ENCODE results near the gene GREM2. TPM values are rescaled to one million over a fixed set of nuclear protein-coding genes. Genes with fewer than 3 reads are reported as not detected.

The GREM2 gene
- total RNA-seq, 4 donors from 2014 or later, result 0.22 to 1.2 (median 0.35) TPM

DNA sequence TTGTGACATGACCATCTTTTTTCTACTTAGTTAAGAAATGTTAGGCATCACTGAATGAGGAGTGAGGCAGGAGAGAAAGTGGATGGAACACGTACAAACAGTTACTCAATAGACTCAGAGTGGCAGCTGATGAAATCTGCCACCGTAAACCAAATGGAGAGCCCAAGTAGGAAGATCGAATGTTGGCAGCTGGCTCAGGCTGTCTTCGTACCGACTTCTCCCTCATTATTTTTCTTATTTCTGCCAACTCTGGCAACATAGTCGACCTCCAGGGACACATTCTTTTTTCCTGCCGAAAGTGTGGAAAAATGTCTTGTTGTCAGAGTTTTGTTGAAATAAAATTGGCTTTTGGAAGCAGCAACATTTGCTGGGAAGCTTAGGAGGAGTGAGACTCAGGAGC, 143.3 kb downstream of the GREM2 start:
- H3K27ac ChIP-seq, result no peak overlapping the region

DNA sequence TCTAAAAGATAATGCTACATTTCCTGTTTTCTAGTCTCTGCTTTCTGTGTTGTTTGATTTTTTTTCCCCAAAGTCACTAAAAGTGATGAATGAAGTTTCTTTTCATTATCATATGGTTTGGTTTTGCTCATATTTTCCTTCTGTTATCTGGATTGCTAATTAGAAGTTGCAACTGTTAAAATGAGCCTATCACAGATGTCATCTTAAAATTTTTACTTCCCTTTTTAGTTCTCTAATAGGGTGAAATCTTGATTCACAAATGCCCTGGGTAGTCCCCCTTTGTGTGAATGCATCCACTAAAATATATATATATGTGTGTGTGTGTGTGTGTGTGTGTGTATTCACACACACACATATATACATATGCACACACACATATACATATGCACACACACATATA, 144.1 kb downstream of the GREM2 start:
- Histone ChIP-seq H3K36me3 (no peaks in the 10 kb centered on the region), H3K4me3 (replicated peaks in 1 of 3) (no peak overlapping the region), H3K27ac (no peak overlapping the region), H3K4me1 (no peaks in the 10 kb centered on the region), H3K9me3 (no peaks in the 10 kb centered on the region), H3K27me3 (no peaks in the 10 kb centered on the region)
- TF ChIP-seq, protein P1, sequence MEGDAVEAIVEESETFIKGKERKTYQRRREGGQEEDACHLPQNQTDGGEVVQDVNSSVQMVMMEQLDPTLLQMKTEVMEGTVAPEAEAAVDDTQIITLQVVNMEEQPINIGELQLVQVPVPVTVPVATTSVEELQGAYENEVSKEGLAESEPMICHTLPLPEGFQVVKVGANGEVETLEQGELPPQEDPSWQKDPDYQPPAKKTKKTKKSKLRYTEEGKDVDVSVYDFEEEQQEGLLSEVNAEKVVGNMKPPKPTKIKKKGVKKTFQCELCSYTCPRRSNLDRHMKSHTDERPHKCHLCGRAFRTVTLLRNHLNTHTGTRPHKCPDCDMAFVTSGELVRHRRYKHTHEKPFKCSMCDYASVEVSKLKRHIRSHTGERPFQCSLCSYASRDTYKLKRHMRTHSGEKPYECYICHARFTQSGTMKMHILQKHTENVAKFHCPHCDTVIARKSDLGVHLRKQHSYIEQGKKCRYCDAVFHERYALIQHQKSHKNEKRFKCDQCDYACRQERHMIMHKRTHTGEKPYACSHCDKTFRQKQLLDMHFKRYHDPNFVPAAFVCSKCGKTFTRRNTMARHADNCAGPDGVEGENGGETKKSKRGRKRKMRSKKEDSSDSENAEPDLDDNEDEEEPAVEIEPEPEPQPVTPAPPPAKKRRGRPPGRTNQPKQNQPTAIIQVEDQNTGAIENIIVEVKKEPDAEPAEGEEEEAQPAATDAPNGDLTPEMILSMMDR (IDR thresholded peaks at IDR 0.05), result no peak
- TF ChIP-seq POLR2A (IDR thresholded peaks at IDR 0.05), result no peak
- intact Hi-C loops (cut with DNase I), result no loop called here
- no peak for DNase-seq

More for the DNA sequence above, 143.3 kb downstream of the GREM2 start:
- DNase-seq, result no peak
- Histone ChIP-seq H3K36me3 (no peaks in the 10 kb centered on the region), H3K4me3 (replicated peaks in 1 of 3) (no peak overlapping the region), H3K27me3 (no peaks in the 10 kb centered on the region), H3K9me3 (no peaks in the 10 kb centered on the region), H3K4me1 (no peaks in the 10 kb centered on the region)
- TF ChIP-seq POLR2A (IDR thresholded peaks at IDR 0.05), result no peak
- TF ChIP-seq, protein P1 (IDR thresholded peaks at IDR 0.05), result no peak
- intact Hi-C loops (cut with DNase I), result no loop called here
- WGBS, 2 donors, result 78% methylated on average over 7 of the region's 7 CpGs

- no peak for TF ChIP-seq POLR2A (IDR thresholded peaks at IDR 0.05)
- TF ChIP-seq, protein P1 (IDR thresholded peaks at IDR 0.05), result no peak
- Histone ChIP-seq H3K4me3 (replicated peaks in 1 of 3) (no peak overlapping the region), H3K27me3 (no peaks in the 10 kb centered on the region), H3K36me3 (no peaks in the 10 kb centered on the region), H3K4me1 (no peaks in the 10 kb centered on the region), H3K9me3 (no peaks in the 10 kb centered on the region), H3K27ac (no peak overlapping the region)
- 84 to 92% methylated on average over 4 of the region's 4 CpGs for WGBS, 2 donors
- intact Hi-C loops (cut with DNase I), result no loop called here
- DNase-seq, result no peak
Measured at GRCh38 chr1:240466509-240466908, 145.4 kb downstream of the GREM2 start.

- Histone ChIP-seq H3K4me1 (no peaks in the 10 kb centered on the region), H3K4me3 (replicated peaks in 1 of 3) (no peak overlapping the region), H3K36me3 (no peaks in the 10 kb centered on the region), H3K9me3 (no peaks in the 10 kb centered on the region), H3K27ac (no peak overlapping the region), H3K27me3 (no peaks in the 10 kb centered on the region)
- intact Hi-C loops (cut with DNase I), result no loop called here
- TF ChIP-seq POLR2A (IDR thresholded peaks at IDR 0.05), result no peak
- TF ChIP-seq, protein P1 (IDR thresholded peaks at IDR 0.05), result no peak
- DNase-seq, result no peak
- 67% methylated on average over 6 of the region's 6 CpGs for WGBS, 2 donors
Measured at GRCh38 chr1:240465531-240465940, 146.4 kb downstream of the GREM2 start.

- intact Hi-C loops (cut with DNase I), result no loop called here
- no peaks in the 10 kb centered on the region for H3K9me3 ChIP-seq
- no peaks in the 10 kb centered on the region for H3K27me3 ChIP-seq
- 90 to 94% methylated on average over 2 of the region's 2 CpGs for WGBS, 2 donors
- no peaks in the 10 kb centered on the region for H3K4me1 ChIP-seq
- TF ChIP-seq POLR2A (IDR thresholded peaks at IDR 0.05), result no peak
- TF ChIP-seq, protein P1 (IDR thresholded peaks at IDR 0.05), result no peak
- H3K4me3 ChIP-seq (replicated peaks in 1 of 3), result no peak overlapping the region
- H3K27ac ChIP-seq, result no peak overlapping the region
- H3K36me3 ChIP-seq, result no peaks in the 10 kb centered on the region
- no peak for DNase-seq
Measured at GRCh38 chr1:240464099-240464498, 147.9 kb downstream of the GREM2 start.
